A375 (cell line): ENCODE results near the gene DISC1. TPM values are rescaled to one million over a fixed set of nuclear protein-coding genes. Genes with fewer than 3 reads are reported as not detected.

ENCODE experiments used
- small RNA-seq: library from RNA; depleted of rRNA; stranded (forward); fragments of <200 nt; gene quantifications from one replicate; pipeline ENCODE3, GENCODE V24; 2014
- total RNA-seq: library from RNA; depleted of rRNA; stranded (reverse); fragments of >200 nt; shearing (Covaris generic); gene quantifications from 2 replicates; pipeline ENCODE4 v1.2.3, GENCODE V29; 2014; rRNA removed

Gene DISC1
- total RNA-seq: 6.0 and 14.1 TPM in 2 replicates

DNA sequence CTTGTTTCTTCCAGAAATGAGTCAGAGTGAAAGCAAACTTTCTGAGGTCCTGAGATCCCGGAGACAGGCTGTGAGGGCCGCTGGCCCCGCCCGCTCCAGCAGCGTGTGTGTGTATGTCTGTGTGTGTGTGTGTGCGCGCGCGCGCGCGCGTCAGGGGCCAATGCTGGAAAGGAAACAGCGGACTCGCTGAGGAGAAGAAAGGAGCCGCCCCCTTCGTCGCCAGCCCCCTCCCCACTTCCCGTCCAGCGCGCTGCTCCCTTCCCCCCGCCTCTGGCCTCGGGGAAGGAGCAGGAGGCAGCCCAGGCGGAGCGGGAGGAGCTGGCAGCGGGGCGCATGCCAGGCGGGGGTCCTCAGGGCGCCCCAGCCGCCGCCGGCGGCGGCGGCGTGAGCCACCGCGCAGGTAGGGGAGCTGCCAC, at the start of gene DISC1:
Gene DISC1, plus strand, starts transcription at position 256 of the 416 bp plus-strand sequence. Its CDS starts 78 bp downstream, at position 334.

Small RNA genes lying within 50 kb of the gene (small RNA-seq; reads per million reads assigned to genes)
- not detected for gene RF02102
- gene RNU5A-5P: 5.8 reads per million, percentile 85 among the genes with 10 or more reads in this experiment

Other genes starting within 250 kb of the DISC1 start
- 24.0 and 28.1 TPM in 2 replicates for gene EGLN1, start 204.5 kb upstream of the DISC1 start, total RNA-seq
- gene TSNAX, start 98.1 kb upstream of the DISC1 start, total RNA-seq: 44.0 and 45.1 TPM in 2 replicates